ENCODE measurements around the gene ADGRB2.

ADGRB2 gene

GRCh38 chr1:31780632-31781031 is 16.5 kb upstream of the ADGRB2 start:
- no peak overlapping the region for H3K9ac ChIP-seq (ENCODE audit: low read length)
- H3F3A ChIP-seq (ENCODE audit: insufficient read depth), result no peaks in the 10 kb centered on the region
- H3K27ac ChIP-seq (ENCODE audit: low read depth, low read length), result no peak overlapping the region
- no peaks in the 10 kb centered on the region for H3K27me3 ChIP-seq (ENCODE audit: low read length)
- no peaks in the 10 kb centered on the region for H3K9me3 ChIP-seq (ENCODE audit: insufficient read depth, low read length)
- no peak overlapping the region for H2AFZ ChIP-seq (ENCODE audit: low read depth, low read length, severe bottlenecking)
- no peaks in the 10 kb centered on the region for H4K20me1 ChIP-seq (ENCODE audit: low read depth, low read length)
- H3K4me2 ChIP-seq (ENCODE audit: low read depth, low read length, poor library complexity, severe bottlenecking), result no peak overlapping the region
- H3K9me2 ChIP-seq (replicated peaks; ENCODE audit: insufficient read depth, low read length), result no peaks in the 10 kb centered on the region
- no peak for TF ChIP-seq CTCF (IDR thresholded peaks at IDR 0.05; ENCODE audit: insufficient read depth, low read length, poor library complexity, severe bottlenecking)
- TF ChIP-seq EZH2phosphoT487 (conservative IDR thresholded peaks at IDR 0.05; ENCODE audit: low read length), result no peak
- no peak overlapping the region for H3K4me3 ChIP-seq (ENCODE audit: insufficient read depth, low read length, poor library complexity, severe bottlenecking)
- no peaks in the 10 kb centered on the region for H3K79me2 ChIP-seq (ENCODE audit: insufficient read depth, low read length)
- no peaks in the 10 kb centered on the region for H3K36me3 ChIP-seq (ENCODE audit: low read length)

- H3K79me2 ChIP-seq (ENCODE audit: insufficient read depth, low read length), result no peaks in the 10 kb centered on the region
- no peaks in the 10 kb centered on the region for H3K27me3 ChIP-seq (ENCODE audit: low read length)
- TF ChIP-seq EZH2phosphoT487 (conservative IDR thresholded peaks at IDR 0.05; ENCODE audit: low read length) (no peak), CTCF (IDR thresholded peaks at IDR 0.05; ENCODE audit: insufficient read depth, low read length, poor library complexity, severe bottlenecking) (no peak)
- H3K27ac ChIP-seq (ENCODE audit: low read depth, low read length), result no peak overlapping the region
- no peak overlapping the region for H3K4me3 ChIP-seq (ENCODE audit: insufficient read depth, low read length, poor library complexity, severe bottlenecking)
- no peaks in the 10 kb centered on the region for H3K9me2 ChIP-seq (replicated peaks; ENCODE audit: insufficient read depth, low read length)
- H3K9ac ChIP-seq (ENCODE audit: low read length), result no peak overlapping the region
- no peaks in the 10 kb centered on the region for H4K20me1 ChIP-seq (ENCODE audit: low read depth, low read length)
- no peaks in the 10 kb centered on the region for H3K9me3 ChIP-seq (ENCODE audit: insufficient read depth, low read length)
- no peaks in the 10 kb centered on the region for H3K36me3 ChIP-seq (ENCODE audit: low read length)
- no peak overlapping the region for H2AFZ ChIP-seq (ENCODE audit: low read depth, low read length, severe bottlenecking)
- no peak overlapping the region for H3K4me2 ChIP-seq (ENCODE audit: low read depth, low read length, poor library complexity, severe bottlenecking)
- H3F3A ChIP-seq (ENCODE audit: insufficient read depth), result no peaks in the 10 kb centered on the region
Observed at GRCh38 chr1:31779687-31780086, 15.5 kb upstream of the ADGRB2 start.

- H3K27me3 ChIP-seq (ENCODE audit: low read length), result no peaks in the 10 kb centered on the region
- no peak overlapping the region for H3K4me3 ChIP-seq (ENCODE audit: insufficient read depth, low read length, poor library complexity, severe bottlenecking)
- H3K9me2 ChIP-seq (replicated peaks; ENCODE audit: insufficient read depth, low read length), result no peaks in the 10 kb centered on the region
- no peaks in the 10 kb centered on the region for H4K20me1 ChIP-seq (ENCODE audit: low read depth, low read length)
- H3K36me3 ChIP-seq (ENCODE audit: low read length), result no peaks in the 10 kb centered on the region
- H3K79me2 ChIP-seq (ENCODE audit: insufficient read depth, low read length), result no peaks in the 10 kb centered on the region
- H3K9me3 ChIP-seq (ENCODE audit: insufficient read depth, low read length), result no peaks in the 10 kb centered on the region
- TF ChIP-seq EZH2phosphoT487 (conservative IDR thresholded peaks at IDR 0.05; ENCODE audit: low read length) (no peak), CTCF (IDR thresholded peaks at IDR 0.05; ENCODE audit: insufficient read depth, low read length, poor library complexity, severe bottlenecking) (no peak)
- no peak overlapping the region for H2AFZ ChIP-seq (ENCODE audit: low read depth, low read length, severe bottlenecking)
- H3K9ac ChIP-seq (ENCODE audit: low read length), result no peak overlapping the region
- no peaks in the 10 kb centered on the region for H3F3A ChIP-seq (ENCODE audit: insufficient read depth)
- H3K27ac ChIP-seq (ENCODE audit: low read depth, low read length), result no peak overlapping the region
- H3K4me2 ChIP-seq (ENCODE audit: low read depth, low read length, poor library complexity, severe bottlenecking), result no peak overlapping the region
Observed at GRCh38 chr1:31778763-31779488, 14.8 kb upstream of the ADGRB2 start.
